HepG2 (cell line): ENCODE results near the gene IP6K1.
"Not testable (repeated sequence)": the region's sequence is repeated elsewhere in the genome, so short reads cannot be mapped to it uniquely, and the experiment has no call there.

Experiments used
- ATF5 ChIP-seq: sonication (generic); formaldehyde crosslinking; IDR thresholded peaks from 2 replicates; pipeline ENCODE4 v1.4.0; 2020; ENCODE audit warnings: mild to moderate bottlenecking, low read depth, missing genetic modification reagents
- CTCF ChIP-seq: sonication (generic); formaldehyde crosslinking; IDR thresholded peaks from 2 replicates; pipeline ENCODE4 v1.5.0; 2020; ENCODE audit warnings: mild to moderate bottlenecking, missing genetic modification reagents, moderate library complexity
- EZH2 ChIP-seq: conservative IDR thresholded peaks from 2 replicates; pipeline ENCODE4 v1.6.1; 2012; ENCODE audit warnings: mild to moderate bottlenecking, low read depth, low read length, moderate library complexity
- HNRNPUL1 ChIP-seq: fragments of 200-400 bp; formaldehyde crosslinking; IDR thresholded peaks from 2 replicates; pipeline ENCODE4 v1.6.1; 2017; ENCODE audit warnings: low read depth, mild to moderate bottlenecking, low read length, moderate library complexity
- NCOA5 ChIP-seq: sonication (generic); formaldehyde crosslinking; IDR thresholded peaks from 2 replicates; pipeline ENCODE4 v1.4.0; 2020; ENCODE audit warnings: missing genetic modification reagents
- POLR2A ChIP-seq, 2 experiments: IDR thresholded peaks; 2 replicates each; pipeline ENCODE4 v1.6.1; 2011; ENCODE audit warnings: low read depth in 2 of 2, low read length in 2 of 2, mild to moderate bottlenecking in 1 of 2, moderate library complexity in 1 of 2; ENCODE audit not compliant: insufficient read depth in 1 of 2
- THYN1 ChIP-seq: sonication (generic); formaldehyde crosslinking; IDR thresholded peaks from 2 replicates; pipeline ENCODE4 v1.8.1; 2023; ENCODE audit warnings: low read depth, mild to moderate bottlenecking, moderate library complexity, missing genetic modification reagents, borderline replicate concordance
- TOE1 ChIP-seq: sonication (generic); formaldehyde crosslinking; IDR thresholded peaks from 2 replicates; pipeline ENCODE4 v1.4.0; 2020; ENCODE audit warnings: mild to moderate bottlenecking, missing genetic modification reagents
- ZBTB7A ChIP-seq: sonication (generic); formaldehyde crosslinking; IDR thresholded peaks from 2 replicates; pipeline ENCODE4 v1.8.0; 2022; ENCODE audit warnings: mild to moderate bottlenecking, missing genetic modification reagents
- ZNF232 ChIP-seq: sonication (generic); formaldehyde crosslinking; IDR thresholded peaks from 2 replicates; pipeline ENCODE4 v1.4.0; 2020; ENCODE audit warnings: missing genetic modification reagents, borderline replicate concordance
- ZNF274 ChIP-seq: sonication (generic); formaldehyde crosslinking; IDR thresholded peaks from 2 replicates; pipeline ENCODE4 v1.5.1; 2020; ENCODE audit warnings: mild to moderate bottlenecking, missing genetic modification reagents
- ZNF367 ChIP-seq: sonication (generic); formaldehyde crosslinking; IDR thresholded peaks from 2 replicates; pipeline ENCODE4 v1.4.0; 2020; ENCODE audit warnings: missing genetic modification reagents, borderline replicate concordance

GRCh38 chr3:49690856-49691255, 95.5 kb downstream of the IP6K1 start:
- not testable (repeated sequence) for TF ChIP-seq NCOA5 (CRISPR knock-in tag); CTCF (CRISPR knock-in tag); ZNF232; ZNF274 (CRISPR knock-in tag); HNRNPUL1; ATF5 (CRISPR knock-in tag); ZNF367 (CRISPR knock-in tag); EZH2; THYN1 (CRISPR knock-in tag); TOE1 (CRISPR knock-in tag); POLR2A (IDR thresholded peaks at IDR 0.05; ENCODE audit: insufficient read depth in 1 of 2, low read depth in 2 of 2, low read length in 2 of 2); ZBTB7A (CRISPR knock-in tag)
